Ascending aorta (tissue), 2 donors: ENCODE data around the gene NUBP2. TPM values are rescaled to one million over a fixed set of nuclear protein-coding genes. Genes with fewer than 3 reads are reported as not detected.

Experiments used
- DNase-seq, 2 donors: peaks; one replicate each; pipeline ENCODE4 v3.0.0-alpha.2; 2019; ENCODE audit warnings: low spot score in 2 of 2
- H3K27ac ChIP-seq, 2 donors: fragments of 200-600 bp; sonication (generic); one replicate each; pipeline ENCODE4 v1.5.1; 2016 to 2017; ENCODE audit warnings: mild to moderate bottlenecking in 1 of 2
- H3K27me3 ChIP-seq: fragments of 200-600 bp; sonication (generic); one replicate; pipeline ENCODE4 v1.5.1; 2017
- H3K36me3 ChIP-seq, 2 donors: fragments of 200-600 bp; sonication (generic); one replicate each; pipeline ENCODE4 v1.5.1; 2016
- H3K4me1 ChIP-seq, 2 donors: fragments of 200-600 bp; sonication (generic); one replicate each; pipeline ENCODE4 v1.5.1; 2016 to 2017; ENCODE audit warnings: mild to moderate bottlenecking in 1 of 2
- H3K4me3 ChIP-seq, 2 donors: fragments of 200-600 bp; sonication (generic); one replicate each; pipeline ENCODE4 v1.5.1; 2016 to 2017; ENCODE audit warnings: mild to moderate bottlenecking in 1 of 2
- H3K9me3 ChIP-seq, 2 donors: fragments of 200-600 bp; sonication (generic); one replicate each; pipeline ENCODE4 v1.5.1; 2016
- CTCF ChIP-seq, 3 experiments: fragments of 200-600 bp in 2 of 3; fragments of 450-650 bp in 1 of 3; sonication (generic) in 2 of 3; IDR thresholded peaks; one replicate each; pipeline ENCODE4 v1.5.1; 2016 to 2019; ENCODE audit warnings: antibody characterized with exemption in 3 of 3, mild to moderate bottlenecking in 1 of 3, moderate library complexity in 1 of 3
- intact Hi-C: fragments of 100-400 bp; cut with DNase I; formaldehyde crosslinking; loops from one replicate; pipeline ENCODE4 v1.15.1; 2023
- total RNA-seq: library from RNA; depleted of rRNA; stranded (reverse); fragments of >200 nt; gene quantifications from one replicate; pipeline ENCODE4 v1.1.0, GENCODE V29; 2016

Gene NUBP2
- total RNA-seq, 1 donor from 2014 or later: 182 TPM

GRCh38 chr16:1775006-1775845 is 7.5 kb upstream of the NUBP2 start:
- TF ChIP-seq CTCF (IDR thresholded peaks at IDR 0.05): no peak
- DNase-seq: no peak
- intact Hi-C loops: no loop called here
- no peaks in the 10 kb centered on the region for H3K27me3 ChIP-seq
- H3K4me3 ChIP-seq: no peak overlapping the region
- peaks cover 19 to 25% of the 10 kb centered on the region in 2 donors for H3K4me1 ChIP-seq
- no peaks in the 10 kb centered on the region for H3K9me3 ChIP-seq
- H3K27ac ChIP-seq: no peak overlapping the region
- H3K36me3 ChIP-seq: peaks cover 41 to 51% of the 10 kb centered on the region in 2 donors

- Histone ChIP-seq H3K27ac (no peak overlapping the region), H3K27me3 (no peaks in the 10 kb centered on the region), H3K36me3 (peaks cover 43 to 52% of the 10 kb centered on the region in 2 donors), H3K4me1 (peaks cover 19 to 23% of the 10 kb centered on the region in 2 donors), H3K4me3 (no peak overlapping the region), H3K9me3 (no peaks in the 10 kb centered on the region)
- TF ChIP-seq CTCF (IDR thresholded peaks at IDR 0.05): no peak
- intact Hi-C loops: no loop called here
- DNase-seq: no peak
Observed at GRCh38 chr16:1775846-1776671, 6.7 kb upstream of the NUBP2 start.

- Histone ChIP-seq H3K9me3 (no peaks in the 10 kb centered on the region), H3K27ac (no peak overlapping the region), H3K4me3 (no peak overlapping the region), H3K27me3 (no peaks in the 10 kb centered on the region), H3K36me3 (peaks cover 45 to 52% of the 10 kb centered on the region in 2 donors), H3K4me1 (peaks cover 25 to 29% of the 10 kb centered on the region in 2 donors)
- TF ChIP-seq CTCF (IDR thresholded peaks at IDR 0.05): no peak
- no peak for DNase-seq
- intact Hi-C loops: no loop called here
Observed at GRCh38 chr16:1776672-1776955, 6.1 kb upstream of the NUBP2 start.

GRCh38 chr16:1776991-1777374 is 5.8 kb upstream of the NUBP2 start:
- H3K36me3 ChIP-seq: peaks cover 45 to 52% of the 10 kb centered on the region in 2 donors
- no peaks in the 10 kb centered on the region for H3K9me3 ChIP-seq
- H3K4me3 ChIP-seq: no peak overlapping the region
- H3K4me1 ChIP-seq: peaks cover 22 to 29% of the 10 kb centered on the region in 2 donors
- TF ChIP-seq CTCF (IDR thresholded peaks at IDR 0.05): no peak
- no peak for DNase-seq
- no peak overlapping the region for H3K27ac ChIP-seq
- H3K27me3 ChIP-seq: no peaks in the 10 kb centered on the region
- intact Hi-C loops: no loop called here

- DNase-seq: no peak
- Histone ChIP-seq H3K36me3 (peaks cover 45 to 52% of the 10 kb centered on the region in 2 donors), H3K4me1 (peaks cover 18 to 23% of the 10 kb centered on the region in 2 donors), H3K4me3 (no peak overlapping the region), H3K27ac (no peak overlapping the region), H3K9me3 (no peaks in the 10 kb centered on the region), H3K27me3 (no peaks in the 10 kb centered on the region)
- intact Hi-C loops: no loop called here
- TF ChIP-seq CTCF (IDR thresholded peaks at IDR 0.05): no peak
Observed at GRCh38 chr16:1777375-1778199, 5.2 kb upstream of the NUBP2 start.
